ENCODE measurements around the gene INVS.

INVS gene

DNA sequence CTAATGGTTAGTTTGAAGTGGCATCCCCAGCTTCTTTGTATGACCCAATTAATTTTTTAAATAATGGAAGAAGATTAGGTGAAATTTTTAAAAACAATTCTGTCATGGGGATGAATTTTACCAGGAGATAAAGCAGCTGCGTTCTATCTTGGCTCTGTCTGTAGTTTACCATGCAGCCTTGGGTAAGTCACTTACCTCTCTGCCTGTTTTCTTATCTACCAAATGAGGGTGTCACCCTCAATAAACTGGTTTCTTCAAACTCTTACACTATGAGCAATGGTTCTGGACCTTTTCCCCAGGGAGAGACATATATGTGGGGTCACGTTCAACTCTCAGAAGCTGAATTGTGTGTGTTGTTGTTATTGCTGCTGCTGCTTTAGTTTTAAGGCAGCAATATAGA is 182.0 kb downstream of the INVS start:
- DNase-seq (ENCODE audit: low read depth), result no peak

DNA sequence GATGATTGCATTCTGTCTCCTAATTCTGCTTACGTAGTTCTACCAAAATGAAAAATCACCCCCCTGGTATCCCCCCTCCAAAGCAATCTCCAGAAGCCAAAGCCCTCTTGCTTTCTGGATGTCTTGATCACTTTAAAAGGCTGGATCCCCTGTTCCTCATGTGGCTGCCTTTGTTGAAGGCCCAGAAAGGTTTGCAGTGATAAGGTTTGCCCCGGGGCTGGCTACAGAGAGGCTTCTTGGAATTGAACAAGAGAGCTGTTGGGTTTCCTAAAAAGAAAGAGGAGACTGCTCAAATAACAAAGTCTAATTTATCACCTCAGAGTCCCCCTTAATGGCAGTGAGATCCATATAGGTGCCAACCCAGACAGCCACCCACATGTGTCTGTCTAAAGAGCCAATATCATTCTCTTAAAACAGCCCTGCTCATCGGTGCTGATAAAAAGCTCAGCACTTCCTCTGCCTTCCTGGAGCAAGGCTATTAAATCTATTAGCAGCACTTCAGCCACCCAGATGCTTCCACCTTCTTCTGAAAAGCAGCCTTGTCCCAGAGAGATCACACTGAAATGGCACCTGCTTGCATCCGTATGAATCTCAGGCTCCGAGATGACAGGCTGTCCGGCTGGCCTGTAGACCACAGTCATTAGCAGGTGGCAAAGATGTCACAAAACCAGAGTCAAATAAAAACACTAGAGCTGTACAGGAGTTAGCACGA is 182.8 kb downstream of the INVS start:
- no peak for DNase-seq (ENCODE audit: low read depth)

DNA sequence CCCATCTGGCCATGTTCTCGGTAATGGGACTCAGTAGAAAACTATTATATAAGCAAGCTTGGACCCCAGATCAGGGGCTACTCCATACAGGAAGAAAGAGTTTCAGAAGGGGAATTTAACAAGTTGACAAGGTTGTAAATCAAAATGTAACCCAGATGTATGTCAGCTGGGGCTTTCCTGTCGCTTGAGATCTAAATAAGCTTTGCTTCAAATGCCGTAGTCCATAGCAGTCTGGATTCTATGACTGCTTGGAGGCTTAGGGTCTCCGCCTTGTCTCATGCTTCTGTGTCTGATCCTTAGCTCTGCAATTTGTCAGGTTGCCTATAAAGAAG is 183.3 kb downstream of the INVS start:
- no peak for DNase-seq (ENCODE audit: low read depth)

DNA sequence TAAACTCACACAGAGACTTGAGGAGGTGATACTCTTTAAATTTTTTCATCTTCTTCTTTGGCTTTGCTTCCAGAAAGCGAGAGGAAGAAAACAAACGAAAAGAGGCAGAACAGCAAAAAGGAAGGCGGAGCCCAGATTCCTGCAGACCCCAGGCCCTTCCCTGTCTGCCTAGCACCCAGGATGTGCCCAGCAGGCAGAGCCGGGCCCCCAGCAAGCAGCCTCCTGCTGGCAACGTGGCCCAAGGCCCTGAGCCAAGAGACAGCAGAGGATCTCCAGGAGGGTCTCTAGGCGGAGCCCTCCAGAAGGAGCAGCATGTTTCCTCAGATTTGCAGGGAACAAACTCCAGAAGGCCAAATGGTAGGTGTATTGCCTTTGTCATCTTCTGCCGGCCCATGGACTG is 185.2 kb downstream of the INVS start:
- no peak for DNase-seq (ENCODE audit: low read depth)

GRCh38 chr9:100285080-100285479 is 186.0 kb downstream of the INVS start:
- no peak for DNase-seq (ENCODE audit: low read depth)

GRCh38 chr9:100285601-100286000 is 186.6 kb downstream of the INVS start:
- no peak for DNase-seq (ENCODE audit: low read depth)

DNA sequence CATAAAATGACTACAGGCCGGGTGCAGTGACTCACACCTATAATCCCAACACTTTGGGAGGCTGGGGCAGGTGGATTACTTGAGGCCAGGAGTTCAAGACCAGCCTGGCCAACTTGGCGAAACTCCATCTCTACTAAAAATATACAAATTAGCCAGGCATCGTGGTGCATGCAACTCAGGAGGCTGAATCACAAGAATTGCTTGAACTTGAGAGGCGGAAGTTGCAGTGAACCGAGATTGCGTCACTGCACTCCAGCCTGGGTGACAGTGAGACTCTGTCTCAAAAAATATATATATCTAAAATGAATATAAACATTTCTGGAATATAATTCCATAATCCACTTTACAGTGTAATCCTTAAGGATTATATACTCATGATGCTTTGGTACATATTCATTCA is 187.2 kb downstream of the INVS start:
- no peak for DNase-seq (ENCODE audit: low read depth)

- DNase-seq (ENCODE audit: low read depth), result no peak
Observed at GRCh38 chr9:100287186-100287585, 188.1 kb downstream of the INVS start.

GRCh38 chr9:100290714-100291113 is 191.7 kb downstream of the INVS start:
- DNase-seq (ENCODE audit: low read depth), result no peak

DNA sequence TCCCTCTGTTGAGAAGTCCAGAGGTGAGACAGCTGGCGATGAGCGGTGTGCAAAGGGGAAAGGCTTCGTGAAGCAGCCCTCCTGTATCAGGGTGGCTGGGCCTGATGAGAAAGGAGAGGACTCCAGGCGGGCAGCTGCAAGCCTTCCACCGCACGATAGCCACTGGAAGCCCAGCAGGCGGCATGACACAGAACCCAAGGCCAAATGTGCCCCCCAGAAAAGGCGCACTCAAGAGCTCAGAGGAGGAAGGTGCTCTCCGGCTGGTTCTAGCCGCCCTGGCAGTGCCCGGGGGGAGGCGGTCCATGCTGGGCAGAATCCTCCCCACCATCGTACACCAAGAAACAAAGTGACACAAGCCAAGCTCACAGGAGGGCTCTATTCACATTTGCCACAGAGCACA is 193.4 kb downstream of the INVS start:
- no peak for DNase-seq (ENCODE audit: low read depth)

DNA sequence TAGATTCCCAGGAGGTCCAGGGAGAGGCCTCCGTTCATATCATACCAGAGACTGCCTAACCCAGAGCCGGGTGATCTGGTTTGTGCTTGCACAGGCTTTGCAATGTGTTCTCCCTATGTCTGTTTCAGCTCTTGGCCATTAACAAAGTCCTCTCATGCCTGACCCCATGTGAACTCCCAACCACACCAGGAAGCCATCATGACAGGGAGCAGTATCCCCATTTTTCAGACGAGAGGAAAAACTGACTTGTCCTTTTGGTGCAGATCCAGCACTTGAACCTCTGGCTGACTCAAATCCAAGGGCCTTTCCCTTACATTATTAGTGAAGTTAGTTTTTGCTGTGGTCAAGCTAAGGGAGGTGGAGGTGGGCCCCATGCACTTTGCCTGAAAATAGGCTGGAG is 195.3 kb downstream of the INVS start:
- DNase-seq (ENCODE audit: low read depth), result no peak

GRCh38 chr9:100294806-100295205 is 195.8 kb downstream of the INVS start:
- DNase-seq (ENCODE audit: low read depth), result no peak

DNA sequence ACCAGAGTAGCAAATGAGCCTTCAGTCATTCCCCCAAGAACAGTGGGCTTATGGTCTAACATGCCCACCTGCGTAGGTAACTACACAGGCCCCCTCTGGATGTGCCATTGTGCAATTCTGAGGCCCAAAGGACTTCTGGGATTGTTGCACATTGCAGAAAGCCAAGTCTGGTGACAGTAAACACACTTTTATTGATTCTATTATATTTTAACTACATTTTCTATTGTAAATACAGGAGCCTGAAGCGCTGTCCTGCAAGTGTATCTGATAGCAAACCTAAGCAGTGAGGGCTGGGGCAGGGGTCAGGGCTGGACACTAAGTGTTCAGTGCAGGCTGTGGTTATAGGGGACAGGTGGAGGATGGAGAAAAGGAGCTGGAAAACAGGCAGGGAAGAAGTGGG is 196.2 kb downstream of the INVS start:
- DNase-seq (ENCODE audit: low read depth), result no peak

- DNase-seq (ENCODE audit: low read depth), result no peak
Observed at GRCh38 chr9:100296407-100296806, 197.4 kb downstream of the INVS start.

DNA sequence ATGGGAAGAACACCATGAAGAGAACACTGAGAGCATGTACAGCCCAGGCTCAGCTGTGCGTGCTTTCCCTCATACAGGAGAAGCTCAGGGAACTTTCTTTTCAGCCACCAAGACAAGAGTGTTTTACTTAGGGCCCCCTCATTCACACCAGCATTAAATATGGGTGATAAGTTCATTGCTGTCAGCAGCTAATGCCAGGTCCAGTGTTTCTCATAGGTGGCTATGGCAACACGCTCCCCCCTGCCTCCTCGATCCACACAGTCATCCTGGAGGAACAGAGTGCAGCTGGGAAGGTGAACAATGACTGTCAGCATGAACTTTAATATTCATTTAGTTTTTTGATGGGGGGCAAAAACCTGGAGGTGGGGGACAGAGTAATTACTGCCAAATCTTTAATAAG is 199.3 kb downstream of the INVS start:
- DNase-seq (ENCODE audit: low read depth), result no peak

DNA sequence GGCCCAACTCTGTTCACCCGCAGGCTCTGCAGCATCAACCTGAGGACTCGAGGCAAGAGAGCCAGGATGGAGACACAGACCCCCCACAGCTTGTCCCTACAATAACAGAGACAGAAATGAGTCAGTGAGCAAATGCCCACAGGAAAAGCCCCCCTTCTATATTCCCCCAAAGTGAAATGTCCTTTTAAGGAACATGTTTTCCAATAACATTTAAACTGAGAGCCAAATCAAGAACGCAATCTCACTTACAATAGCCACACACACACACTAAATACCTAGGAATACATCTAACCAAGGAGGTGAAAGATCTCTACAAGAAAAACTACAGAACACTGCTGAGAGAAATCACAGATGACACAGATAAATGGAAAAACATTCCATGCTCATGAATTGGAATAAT is 204.7 kb downstream of the INVS start:
- no peak for DNase-seq (ENCODE audit: low read depth)

- DNase-seq (ENCODE audit: low read depth), result no peak
Observed at GRCh38 chr9:100306283-100306682, 207.2 kb downstream of the INVS start.

GRCh38 chr9:100307080-100307479 is 208.0 kb downstream of the INVS start:
- DNase-seq (ENCODE audit: low read depth), result no peak

DNA sequence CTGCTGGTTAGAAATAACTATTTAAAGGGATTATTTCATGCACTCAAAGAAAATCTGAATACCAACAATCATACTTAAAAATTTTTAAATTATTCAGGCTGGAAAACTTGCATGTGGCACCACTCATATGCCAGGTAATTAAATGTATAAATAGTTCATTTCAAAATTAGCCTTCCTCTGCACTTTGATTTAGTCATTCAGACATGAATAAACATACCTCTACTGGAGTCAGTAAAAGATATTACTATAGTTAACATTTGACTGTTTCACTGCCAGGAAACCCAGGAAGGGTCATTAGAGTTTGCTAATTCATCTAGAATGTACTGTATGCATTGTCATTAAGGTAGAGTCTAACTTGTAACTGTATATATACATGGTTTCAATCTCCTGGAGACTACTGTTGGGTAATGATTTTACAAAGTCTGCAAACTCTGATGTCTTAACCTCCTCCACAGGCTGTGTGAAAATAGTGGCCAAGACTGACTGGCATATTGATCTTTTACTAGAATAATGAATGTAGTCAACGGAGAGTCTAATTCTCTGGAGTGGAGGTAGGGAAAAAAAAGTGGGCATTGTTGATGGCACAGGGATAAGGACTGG is 210.0 kb downstream of the INVS start:
- DNase-seq (ENCODE audit: low read depth), result no peak

DNA sequence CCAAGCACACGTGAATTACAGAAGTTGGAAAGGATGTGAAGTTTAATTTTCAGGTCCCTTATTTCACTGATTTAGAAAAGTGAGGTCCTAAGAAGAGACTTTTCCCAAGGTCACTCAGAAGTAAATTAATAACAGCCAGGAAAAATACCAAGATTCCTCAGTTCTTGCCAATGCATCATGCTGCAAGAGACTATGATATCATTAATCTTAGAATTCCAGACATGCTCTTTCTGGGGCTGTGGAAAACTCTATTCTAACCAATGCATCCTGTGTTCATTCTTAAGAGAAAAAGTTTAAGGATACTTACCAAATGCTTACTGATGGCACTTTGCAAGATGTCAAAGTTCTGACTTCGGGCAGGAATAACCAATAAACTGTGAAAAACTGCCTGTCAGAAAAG is 210.9 kb downstream of the INVS start:
- DNase-seq (ENCODE audit: low read depth), result no peak

DNA sequence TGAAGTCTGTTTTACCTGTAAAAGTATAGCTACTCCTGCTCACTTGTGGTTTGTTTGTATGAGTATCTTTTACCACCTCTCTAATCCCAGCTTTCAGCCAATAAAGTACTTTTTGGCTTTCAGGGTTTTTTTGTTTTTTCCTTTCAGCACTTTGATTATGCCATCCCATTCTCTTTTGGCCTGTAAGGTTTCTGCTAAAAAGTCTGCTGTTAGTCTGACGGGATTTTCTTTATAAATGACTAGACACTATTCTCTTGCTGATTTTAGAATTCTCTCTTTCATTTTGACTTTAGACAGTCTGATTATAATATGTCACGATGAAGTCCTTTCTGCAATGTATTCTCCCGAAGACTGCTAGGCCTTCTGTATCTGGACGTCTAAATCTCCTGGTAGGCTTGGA is 216.5 kb downstream of the INVS start:
- no peak for DNase-seq (ENCODE audit: low read depth)

DNA sequence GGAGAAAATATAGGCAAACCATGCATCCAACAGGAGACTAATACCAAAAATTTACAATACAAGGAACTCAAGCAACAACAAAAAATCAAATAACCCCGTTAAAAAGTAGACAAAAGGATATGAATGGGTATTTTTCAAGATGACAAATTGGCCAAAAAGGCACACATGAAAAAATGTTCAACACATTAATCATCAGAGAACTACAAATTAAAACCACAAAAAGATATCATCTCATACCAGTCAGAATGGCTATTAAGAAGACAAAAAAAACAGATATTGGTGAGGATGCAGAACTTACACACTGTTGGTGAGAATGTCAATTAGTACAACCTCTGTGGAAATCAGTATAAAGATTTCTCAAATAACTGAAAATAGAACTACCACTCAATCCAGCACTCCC is 218.7 kb downstream of the INVS start:
- DNase-seq (ENCODE audit: low read depth), result peak; percentile 15

- DNase-seq (ENCODE audit: low read depth), result no peak
Observed at GRCh38 chr9:100322954-100323536, 224.0 kb downstream of the INVS start.

DNA sequence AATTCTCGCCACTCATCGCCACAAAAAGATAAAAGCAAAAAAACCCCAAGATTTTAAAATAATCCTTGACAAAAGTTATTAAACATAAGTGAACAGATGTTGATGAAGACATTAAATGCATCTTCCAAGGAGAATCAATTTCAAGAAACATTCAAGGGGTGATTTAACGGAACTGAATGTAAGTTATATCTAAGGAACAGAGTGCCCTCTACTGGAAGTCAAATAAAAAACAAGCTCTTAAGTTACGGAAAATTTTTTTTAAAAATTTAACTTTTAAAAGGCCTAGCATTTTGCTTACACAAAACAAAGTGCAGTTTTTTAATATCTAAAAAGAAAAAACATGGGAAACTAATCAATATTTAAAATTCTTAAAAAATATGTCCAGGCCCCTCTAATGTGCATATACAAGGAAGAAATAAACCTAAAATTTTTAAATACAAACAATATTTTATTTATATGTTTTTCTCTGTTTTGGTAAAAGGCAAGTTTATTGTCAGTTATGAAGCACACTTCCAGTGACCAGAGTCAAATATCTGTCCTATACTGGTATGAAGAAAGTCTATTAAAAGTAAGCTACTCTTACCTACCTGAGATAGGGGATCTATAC is 225.7 kb downstream of the INVS start:
- DNase-seq (ENCODE audit: low read depth), result no peak

Data from HS-27A (cell line).